ENCODE measurements around the gene ZNF213.

GRCh38 chr16:3092501-3092941 lies 42.3 kb upstream of the ZNF213 start:
- TF ChIP-seq CTCF (IDR thresholded peaks at IDR 0.05) (no peak), POLR2A (IDR thresholded peaks at IDR 0.05) (no peak), POLR2AphosphoS5 (IDR thresholded peaks at IDR 0.05; ENCODE audit: insufficient read depth in 1 of 2, low read depth in 1 of 2) (no peak)
